ENCODE data around the gene PTBP1.
"Not testable (repeated sequence)": the region's sequence is repeated elsewhere in the genome, so short reads cannot be mapped to it uniquely, and the experiment has no call there.

Gene PTBP1

DNA sequence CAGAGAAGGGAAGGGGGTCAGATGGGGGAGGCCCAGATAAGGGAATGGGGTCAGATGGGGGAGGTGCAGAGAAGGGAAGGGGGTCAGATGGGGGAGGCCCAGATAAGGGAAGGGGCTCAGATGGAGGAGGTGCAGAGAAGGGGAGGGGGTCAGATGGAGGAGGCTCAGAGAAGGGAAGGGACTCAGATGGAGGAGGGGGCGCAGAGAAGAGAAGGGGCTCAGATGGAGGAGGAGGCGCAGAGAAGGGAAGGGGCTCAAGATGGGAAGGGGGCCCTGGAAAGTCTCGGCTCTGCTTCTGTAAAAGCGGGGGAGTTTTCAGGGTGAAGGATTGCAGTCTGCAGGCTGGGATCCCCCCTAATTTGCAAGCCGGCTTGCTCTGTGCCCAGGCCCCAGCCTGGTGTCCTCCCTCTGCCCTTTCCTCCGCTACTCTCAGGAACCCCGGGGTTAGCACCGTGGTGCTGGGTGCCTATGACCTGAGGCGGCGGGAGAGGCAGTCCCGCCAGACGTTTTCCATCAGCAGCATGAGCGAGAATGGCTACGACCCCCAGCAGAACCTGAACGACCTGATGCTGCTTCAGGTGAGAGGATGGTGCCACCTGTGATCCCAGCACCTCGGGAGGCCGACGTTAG is 32.0 kb downstream of the PTBP1 start:
- no peak for DNase-seq (ENCODE audit: low read depth)

DNA sequence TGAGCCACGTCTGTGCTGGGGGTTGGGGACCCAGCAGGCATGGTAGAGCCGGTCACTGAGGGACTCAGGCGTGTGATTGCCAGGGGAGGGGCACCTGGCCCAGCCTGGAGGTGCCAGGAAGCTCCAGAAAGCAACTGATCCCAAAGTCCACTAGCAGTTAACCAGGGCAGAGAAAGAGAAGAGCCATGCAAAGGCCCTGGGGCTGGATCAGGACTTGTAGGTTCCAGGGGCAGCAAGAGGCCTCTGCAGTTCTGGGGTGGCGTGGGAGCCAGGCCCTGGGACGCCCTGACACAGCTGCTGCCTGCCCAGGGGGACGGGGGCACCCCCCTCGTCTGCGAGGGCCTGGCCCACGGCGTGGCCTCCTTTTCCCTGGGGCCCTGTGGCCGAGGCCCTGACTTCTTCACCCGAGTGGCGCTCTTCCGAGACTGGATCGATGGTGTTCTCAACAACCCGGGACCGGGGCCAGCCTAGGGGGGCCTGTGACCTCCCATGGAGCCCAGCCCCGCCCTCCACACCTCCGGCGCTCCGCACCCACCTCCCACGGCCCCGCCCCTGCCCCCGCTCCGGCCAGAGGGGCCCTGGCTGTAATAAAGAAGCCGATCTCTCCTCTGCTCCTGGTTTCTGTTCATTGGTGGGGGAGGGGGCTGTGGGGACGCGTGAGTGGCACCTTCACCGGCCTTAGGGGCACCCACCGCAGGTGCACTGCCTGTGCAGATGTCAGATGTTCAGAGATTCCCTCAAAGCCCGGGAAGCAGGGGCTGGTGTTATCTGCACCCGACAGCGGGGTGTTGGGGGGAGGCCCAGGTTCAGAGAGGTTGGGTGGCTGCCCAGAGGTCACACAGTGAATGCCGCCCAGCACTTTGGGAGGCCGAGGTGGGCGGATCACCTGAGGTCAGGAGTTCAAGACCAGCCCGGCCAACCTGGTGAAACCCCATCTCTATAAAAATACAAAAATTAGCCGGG is 34.4 kb downstream of the PTBP1 start:
- DNase-seq (ENCODE audit: low read depth) = no peak

DNA sequence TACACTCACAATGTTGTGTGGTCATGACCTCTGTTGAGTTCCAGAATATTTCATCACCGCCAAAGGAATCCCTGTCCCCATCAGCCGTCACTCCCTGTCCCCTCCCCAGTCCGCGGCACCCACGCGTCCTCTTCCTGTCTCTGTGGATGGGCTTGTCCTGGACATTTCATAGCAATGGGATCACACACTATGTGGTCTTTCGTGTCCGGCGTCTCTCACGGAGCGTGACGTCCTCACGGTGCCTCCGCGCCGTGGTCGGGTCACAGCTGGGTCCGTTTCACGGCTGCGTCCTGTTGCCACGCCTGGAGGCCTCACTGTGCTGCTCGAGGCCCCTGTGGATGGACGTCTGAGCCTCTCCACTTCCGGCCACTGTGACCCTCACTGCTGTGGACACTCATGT is 37.0 kb downstream of the PTBP1 start:
- no peak for DNase-seq (ENCODE audit: low read depth)

DNA sequence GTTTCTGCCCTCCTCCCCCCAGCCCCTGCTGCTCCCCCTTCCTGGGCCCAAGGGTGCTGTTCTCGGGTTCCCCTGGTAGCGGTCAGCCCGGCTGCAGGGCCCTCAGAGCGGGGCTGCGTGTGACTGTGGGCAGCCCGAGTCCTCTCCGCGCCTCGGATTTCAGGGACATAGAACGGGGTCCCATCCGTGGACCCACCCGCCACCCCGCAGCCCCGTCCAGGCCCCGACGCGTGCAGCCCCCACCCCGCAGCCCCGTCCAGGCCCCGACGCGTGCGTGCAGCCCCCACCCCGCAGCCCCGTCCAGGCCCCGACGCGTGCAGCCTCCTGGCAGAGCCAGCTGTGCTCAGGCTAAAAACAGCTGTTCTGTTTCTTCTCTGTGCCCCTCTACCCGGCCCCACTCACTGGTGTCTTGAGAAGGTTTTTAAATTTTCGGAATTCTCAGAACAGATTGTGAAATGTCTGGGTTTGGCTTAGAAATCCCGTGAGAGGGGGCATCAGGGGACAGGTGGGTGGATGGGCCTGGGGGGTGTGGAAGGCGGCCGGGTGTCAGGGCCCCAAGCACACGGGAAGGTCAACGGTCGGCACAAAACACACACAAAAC is 38.1 kb downstream of the PTBP1 start:
- DNase-seq (ENCODE audit: low read depth) = no peak

DNA sequence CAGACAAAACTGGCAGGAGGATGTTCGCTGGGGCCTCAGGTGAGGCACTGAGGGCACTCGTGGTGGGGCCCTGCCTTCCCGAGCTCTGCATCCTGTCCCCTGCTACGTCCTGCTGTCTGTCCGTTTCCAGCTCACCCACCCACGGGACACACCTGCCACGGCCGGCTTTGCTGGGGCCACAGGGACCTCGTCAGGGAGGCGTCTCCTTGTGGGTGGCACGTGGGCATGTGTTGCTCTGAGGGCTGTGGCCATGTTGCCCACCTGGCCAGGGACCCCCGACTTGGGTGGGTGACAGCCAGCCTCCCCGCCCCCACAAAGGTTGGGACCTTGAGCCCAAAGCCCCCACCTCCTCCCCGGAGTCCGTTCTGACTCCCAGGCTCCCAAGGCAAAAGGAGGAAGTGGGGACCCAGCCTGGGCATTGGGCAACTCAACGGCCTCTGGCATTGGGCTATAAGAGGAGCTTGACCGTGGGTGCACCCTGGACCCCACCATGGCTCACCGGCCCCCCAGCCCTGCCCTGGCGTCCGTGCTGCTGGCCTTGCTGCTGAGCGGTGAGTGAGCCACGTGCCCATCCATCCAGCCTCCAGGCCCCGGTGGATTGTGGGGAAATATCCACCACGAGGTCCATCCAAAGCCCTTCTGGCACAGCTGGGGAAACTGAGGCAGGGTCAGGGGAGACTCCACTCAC is 43.4 kb downstream of the PTBP1 start, which contains the start of gene PRTN3:
PRTN3 (plus strand) TSS at position 481 of the 688 bp plus-strand sequence; CDS start at position 491, 10 bp downstream.
- no peak for DNase-seq (ENCODE audit: low read depth)

DNA sequence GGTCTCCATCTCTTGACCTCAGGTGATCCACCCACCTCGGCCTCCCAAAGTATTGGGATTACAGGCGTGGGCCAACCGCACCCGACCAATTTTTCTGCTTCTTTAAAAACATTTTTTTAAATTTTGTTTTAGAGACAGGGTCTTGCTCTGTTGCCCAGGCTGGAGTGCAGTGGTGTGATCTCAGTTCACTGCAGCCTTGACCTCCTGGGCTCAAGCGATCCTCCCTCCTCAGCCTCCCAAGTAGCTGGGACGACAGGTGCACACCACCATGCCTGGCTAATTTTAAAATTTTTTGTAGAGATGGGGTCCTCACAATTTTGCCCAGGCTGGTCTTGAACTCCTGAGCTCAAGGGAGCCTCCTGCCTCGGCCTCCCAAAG is 45.5 kb downstream of the PTBP1 start:
- not testable (repeated sequence) for DNase-seq (ENCODE audit: low read depth)

DNA sequence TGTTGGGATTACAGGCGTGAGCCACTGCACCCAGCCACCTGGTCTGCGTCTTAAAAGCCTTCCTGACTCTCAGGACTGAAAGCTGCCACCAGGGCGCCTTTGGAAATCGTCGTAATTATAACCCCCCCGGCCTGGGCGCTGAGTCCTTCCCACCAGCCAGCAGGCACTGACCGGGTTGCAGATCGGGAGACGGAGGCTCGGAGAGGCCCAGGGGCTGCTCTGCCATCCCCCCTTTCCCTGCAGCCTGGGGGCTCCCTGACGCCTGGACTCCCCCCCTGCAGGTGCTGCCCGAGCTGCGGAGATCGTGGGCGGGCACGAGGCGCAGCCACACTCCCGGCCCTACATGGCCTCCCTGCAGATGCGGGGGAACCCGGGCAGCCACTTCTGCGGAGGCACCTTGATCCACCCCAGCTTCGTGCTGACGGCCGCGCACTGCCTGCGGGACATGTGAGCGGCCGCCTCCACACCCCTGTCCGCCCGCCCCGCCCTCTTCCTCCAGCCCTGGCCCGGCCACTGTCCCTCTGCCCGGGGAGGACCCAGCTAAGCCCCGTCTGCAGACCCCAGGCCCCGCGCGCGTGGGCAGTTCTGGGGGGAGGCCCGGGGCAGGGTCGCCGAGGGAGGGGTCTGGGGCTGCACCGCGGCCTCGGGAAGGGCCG is 46.1 kb downstream of the PTBP1 start:
- DNase-seq (ENCODE audit: low read depth) = no peak

DNA sequence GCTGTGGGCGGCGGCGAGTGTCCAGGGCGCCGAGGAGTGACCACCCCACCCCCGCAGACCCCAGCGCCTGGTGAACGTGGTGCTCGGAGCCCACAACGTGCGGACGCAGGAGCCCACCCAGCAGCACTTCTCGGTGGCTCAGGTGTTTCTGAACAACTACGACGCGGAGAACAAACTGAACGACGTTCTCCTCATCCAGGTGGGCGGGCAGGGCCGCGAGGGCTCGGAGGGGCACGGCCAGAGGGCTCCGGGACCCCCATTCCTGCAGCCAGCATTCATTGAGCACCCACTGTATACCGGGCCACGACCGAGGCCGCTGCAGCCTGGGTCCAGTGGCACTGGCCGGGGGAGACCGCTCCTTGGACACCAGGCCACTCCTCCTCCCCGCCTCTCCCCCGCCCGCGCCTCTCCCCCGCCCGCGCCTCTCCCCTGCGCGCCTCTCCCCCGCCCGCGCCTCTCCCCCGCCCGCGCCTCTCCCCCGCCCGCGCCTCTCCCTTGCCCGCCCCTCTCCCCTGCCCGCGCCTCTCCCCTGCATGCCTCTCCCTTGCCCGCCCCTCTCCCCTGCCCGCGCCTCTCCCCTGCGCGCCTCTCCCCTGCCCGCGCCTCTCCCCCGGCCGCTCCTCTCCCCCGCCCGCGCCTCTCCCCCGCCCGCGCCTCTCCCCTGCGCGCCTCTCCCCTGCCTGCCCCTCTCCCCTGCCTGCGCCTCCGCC is 46.7 kb downstream of the PTBP1 start:
- no peak for DNase-seq (ENCODE audit: low read depth)

DNA sequence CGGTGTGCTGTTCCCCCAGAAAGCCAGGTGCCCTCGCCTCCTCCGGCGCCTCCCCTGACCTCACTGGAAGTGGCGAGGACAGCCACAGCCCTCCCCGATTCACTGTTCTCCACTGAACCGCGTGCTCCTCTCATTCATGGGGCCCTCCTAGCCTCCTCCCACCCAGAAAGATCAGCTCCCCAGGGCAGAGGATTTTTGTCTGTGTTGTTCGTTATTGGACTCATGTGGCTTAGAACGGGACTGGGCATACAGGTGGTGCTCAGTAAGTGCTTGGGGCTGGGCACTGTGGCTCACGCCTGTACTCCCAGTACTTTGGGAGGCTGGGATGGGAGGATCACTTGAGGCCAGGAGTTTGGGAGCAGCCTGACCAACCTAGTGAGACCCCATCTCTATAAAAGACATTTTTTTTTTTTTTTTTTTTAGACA is 47.3 kb downstream of the PTBP1 start:
- no peak for DNase-seq (ENCODE audit: low read depth)

DNA sequence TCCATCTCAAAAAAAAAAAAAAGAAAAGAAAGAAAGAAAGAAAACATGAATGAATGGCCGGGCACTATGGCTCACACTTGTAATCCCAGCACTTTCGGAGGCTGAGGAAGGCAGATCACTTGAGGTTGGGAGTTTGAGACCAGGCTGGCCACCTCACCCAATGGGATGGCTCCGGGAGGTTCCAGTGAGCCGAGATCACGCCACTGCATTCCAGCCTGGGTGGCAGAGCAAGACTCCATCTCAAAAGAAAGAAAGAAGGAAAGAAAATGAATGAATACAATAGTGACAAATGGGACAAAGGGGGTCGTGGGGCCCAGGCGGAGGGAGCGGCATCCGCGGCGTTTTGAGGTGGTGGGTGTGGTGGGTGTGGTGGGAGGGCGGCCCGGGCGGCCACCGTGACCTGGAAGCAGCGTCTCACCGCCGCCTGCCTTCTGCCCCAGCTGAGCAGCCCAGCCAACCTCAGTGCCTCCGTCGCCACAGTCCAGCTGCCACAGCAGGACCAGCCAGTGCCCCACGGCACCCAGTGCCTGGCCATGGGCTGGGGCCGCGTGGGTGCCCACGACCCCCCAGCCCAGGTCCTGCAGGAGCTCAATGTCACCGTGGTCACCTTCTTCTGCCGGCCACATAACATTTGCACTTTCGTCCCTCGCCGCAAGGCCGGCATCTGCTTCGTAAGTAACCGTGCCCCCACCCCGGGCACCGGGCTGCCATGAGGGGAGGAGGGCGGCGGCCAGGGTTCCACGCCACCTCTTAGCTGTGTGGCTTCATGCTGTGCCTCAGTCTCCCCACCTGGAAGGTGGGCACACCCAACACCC is 48.7 kb downstream of the PTBP1 start:
- no peak for DNase-seq (ENCODE audit: low read depth)

DNA sequence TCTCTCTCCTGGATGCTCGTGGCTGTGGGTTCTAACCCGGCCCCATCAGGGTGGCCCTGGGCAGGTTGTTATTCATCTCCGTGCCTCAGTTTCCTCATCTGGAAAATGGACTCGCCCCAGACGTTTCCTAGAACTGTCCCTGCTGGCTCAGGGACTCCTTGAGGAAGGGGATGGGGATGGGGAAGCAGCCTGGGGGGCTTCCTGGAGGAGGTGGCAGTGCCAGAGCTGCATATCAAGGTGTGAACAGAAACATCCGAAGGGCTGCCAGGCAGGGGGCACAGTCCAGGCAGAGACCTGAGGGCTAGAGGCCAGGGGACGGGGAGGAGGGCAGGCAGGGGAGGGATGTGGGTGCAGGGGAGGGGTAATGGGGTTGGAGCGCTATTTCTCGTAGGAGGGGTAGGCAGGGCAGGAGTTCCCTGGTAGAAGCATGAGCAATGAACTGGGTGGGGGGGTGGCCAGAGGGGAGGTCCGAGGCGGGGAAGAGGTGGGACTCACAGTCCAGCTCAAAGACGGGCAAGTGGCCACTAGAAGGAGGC is 51.2 kb downstream of the PTBP1 start:
- DNase-seq (ENCODE audit: low read depth) = no peak

DNA sequence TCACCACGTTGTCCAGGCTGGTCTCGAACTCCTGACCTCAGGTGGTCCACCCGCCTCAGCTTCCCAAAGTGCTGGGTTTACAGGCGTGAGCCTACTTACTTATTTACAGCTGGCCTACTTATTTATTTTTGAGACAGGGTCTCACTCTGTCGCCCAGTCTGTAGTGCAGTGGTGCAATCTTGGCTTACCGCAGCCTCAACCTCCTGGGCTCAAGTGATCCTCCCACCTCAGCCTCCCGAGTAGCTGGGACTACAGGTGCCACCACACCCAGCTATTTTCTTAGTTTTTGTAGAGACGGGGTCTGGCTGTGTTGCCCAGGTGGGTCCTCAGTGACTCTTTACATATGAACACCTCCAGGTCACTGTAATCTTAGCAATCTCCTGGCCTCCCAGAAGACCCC is 51.9 kb downstream of the PTBP1 start:
- not testable (repeated sequence) for DNase-seq (ENCODE audit: low read depth)

DNA sequence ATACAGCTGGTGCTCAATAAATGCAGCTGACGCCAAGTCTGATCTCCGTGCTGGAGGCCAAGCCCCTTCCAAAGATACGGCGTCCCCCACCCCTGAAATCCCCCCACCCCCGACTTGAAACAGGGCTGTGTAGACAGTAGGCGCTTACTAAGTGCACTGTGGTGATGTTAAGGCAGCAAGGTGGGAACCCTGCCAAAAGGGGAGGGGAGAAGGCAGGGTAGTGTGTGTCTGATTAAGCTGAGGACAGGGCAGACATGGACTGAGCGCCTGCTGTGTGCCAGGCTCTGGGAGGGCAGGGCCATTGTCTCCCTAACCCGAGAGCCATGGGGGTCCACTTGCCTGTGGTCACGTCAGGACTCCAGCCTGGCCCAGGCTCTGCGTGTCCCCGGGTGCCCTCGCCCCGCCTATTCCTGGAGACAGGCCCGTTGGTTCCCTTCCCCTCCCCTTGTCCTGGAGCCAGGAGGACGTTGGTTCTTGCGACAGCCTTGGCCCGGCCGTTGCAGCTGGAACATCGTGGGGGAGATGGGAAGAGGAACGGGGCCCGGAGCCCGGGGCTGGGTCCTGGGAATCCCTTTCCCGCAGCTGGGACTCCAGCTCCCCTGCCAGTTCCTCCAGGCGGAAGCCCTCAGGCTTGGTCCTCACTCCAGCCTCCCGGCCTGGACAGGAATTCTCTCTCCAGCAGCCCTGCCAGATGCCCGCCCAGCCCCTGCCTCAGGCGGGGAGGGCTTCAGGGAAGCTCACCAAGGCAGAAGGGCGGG is 53.1 kb downstream of the PTBP1 start:
- no peak for DNase-seq (ENCODE audit: low read depth)

DNA sequence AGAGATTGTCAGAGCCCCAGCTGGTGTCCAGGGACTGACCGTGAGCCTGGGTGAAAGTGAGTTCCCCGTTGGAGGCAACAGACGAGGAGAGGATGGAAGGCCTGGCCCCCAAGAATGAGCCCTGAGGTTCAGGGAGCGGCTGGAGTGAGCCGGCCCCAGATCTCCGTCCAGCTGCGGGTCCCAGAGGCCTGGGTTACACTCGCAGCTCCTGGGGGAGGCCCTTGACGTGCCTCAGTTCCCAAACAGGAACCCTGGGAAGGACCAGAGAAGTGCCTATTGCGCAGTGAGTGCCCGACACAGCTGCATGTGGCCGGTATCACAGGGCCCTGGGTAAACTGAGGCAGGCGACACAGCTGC is 53.7 kb downstream of the PTBP1 start:
- DNase-seq (ENCODE audit: low read depth) = no peak

DNA sequence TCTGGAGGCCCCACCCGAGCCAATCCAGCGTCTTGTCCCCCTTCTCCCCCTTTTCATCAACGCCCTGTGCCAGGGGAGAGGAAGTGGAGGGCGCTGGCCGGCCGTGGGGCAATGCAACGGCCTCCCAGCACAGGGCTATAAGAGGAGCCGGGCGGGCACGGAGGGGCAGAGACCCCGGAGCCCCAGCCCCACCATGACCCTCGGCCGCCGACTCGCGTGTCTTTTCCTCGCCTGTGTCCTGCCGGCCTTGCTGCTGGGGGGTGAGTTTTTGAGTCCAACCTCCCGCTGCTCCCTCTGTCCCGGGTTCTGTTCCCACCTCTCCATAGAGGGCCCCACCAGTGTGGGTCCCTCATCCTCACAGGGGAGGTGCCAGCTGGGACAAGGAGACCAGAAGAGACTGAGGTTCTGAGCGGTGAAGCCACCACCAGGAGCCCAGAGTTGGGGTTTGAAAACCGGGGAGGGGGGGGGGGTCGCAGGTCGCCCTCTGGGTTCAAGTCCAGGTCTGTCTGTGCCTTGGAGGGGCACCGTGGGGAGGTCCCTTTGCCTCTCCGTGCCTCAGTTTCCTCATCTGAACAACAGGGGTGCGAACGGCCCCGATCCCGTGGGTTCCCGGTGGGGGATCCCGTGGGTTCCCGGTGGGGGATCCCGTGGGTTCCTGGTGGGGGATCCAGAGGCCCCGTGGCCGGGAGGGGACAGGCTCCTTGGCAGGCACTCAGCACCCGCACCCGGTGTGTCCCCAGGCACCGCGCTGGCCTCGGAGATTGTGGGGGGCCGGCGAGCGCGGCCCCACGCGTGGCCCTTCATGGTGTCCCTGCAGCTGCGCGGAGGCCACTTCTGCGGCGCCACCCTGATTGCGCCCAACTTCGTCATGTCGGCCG is 55.1 kb downstream of the PTBP1 start, which contains the start of gene ELANE:
ELANE (plus strand) TSS at position 168 of the 878 bp plus-strand sequence; CDS start at position 194, 26 bp downstream.
- no peak for DNase-seq (ENCODE audit: low read depth)

DNA sequence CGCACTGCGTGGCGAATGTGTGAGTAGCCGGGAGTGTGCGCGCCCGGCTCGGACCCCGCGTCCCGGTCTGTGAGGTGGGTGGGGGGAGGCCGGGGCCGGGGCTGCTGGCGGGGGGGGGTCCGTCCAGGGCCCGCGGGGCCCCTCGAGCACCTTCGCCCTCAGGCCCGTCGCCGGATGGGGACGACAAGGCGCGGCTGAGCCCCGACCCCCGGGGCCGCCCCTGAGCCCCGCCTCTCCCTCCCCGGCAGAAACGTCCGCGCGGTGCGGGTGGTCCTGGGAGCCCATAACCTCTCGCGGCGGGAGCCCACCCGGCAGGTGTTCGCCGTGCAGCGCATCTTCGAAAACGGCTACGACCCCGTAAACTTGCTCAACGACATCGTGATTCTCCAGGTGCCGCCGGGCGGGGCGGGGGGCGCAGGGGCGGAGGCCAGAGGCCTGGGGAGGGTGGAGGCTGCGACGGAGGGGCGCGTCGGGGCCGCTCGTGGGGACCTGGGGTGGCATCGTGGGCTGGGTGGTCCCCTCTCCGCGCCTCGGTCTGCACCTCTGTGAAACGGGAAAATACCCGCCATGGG is 55.8 kb downstream of the PTBP1 start:
- no peak for DNase-seq (ENCODE audit: low read depth)

DNA sequence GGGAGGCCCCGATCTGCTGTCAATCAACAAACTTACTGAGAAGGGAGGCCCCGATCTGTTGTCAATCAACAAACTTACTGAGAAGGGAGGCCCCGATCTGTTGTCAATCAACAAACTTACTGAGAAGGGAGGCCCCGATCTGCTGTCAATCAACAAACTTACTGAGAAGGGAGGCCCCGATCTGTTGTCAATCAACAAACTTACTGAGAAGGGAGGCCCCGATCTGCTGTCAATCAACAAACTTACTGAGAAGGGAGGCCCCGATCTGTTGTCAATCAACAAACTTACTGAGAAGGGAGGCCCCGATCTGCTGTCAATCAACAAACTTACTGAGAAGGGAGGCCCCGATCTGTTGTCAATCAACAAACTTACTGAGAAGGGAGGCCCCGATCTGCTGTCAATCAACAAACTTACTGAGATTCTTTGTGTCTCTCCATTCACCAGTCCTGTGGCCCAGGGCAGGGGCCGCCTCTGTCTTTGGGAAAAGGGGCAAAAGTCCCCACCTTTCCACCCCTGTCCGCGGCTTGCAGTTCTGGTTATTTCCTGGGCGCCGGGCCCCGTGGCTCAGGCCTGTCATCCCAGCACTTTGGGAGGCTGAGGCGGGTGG is 56.5 kb downstream of the PTBP1 start:
- not testable (repeated sequence) for DNase-seq (ENCODE audit: low read depth)

Measured in activated T-helper 1 cell treated with Interleukin-2 at 50 U/mL for 16 hours (primary cell).